SK-N-SH treated with all-trans-retinoic acid at 6 μM for 48 hours (cell line): ENCODE results near the gene KLRF1.

Source experiments
- ATAC-seq: fragments of 200-7000 bp; cut with Tn5 transposase; 3 replicates; pipeline ENCODE4 v1.9.1; 2020; ENCODE audit warnings: mild to moderate bottlenecking, moderate library complexity
- ARNTL ChIP-seq: fragments of 450-650 bp; formaldehyde crosslinking; IDR thresholded peaks from 2 replicates; pipeline ENCODE4 v1.5.0; 2020; ENCODE audit warnings: low read depth, mild to moderate bottlenecking, moderate library complexity, borderline replicate concordance
- BACH2 ChIP-seq: fragments of 250-450 bp; sonication (Bioruptor Pico); IDR thresholded peaks from 2 replicates; pipeline ENCODE4 v1.9.0; 2021; ENCODE audit warnings: mild to moderate bottlenecking, borderline replicate concordance
- CREB5 ChIP-seq: fragments of 250-450 bp; sonication (Bioruptor Pico); IDR thresholded peaks from 2 replicates; pipeline ENCODE4 v1.5.1; 2020; ENCODE audit warnings: low read depth, mild to moderate bottlenecking, moderate library complexity
- CSDC2 ChIP-seq: fragments of 250-450 bp; sonication (Bioruptor Pico); IDR thresholded peaks from 2 replicates; pipeline ENCODE4 v1.5.0; 2020; ENCODE audit warnings: mild to moderate bottlenecking, moderate library complexity
- ESRRG ChIP-seq: fragments of 250-450 bp; sonication (Bioruptor Pico); IDR thresholded peaks from 2 replicates; pipeline ENCODE4 v1.6.1; 2021; ENCODE audit warnings: mild to moderate bottlenecking
- GLIS3 ChIP-seq: fragments of 250-450 bp; sonication (Bioruptor Pico); IDR thresholded peaks from 2 replicates; pipeline ENCODE4 v1.5.0; 2020; ENCODE audit warnings: mild to moderate bottlenecking, moderate library complexity
- ISL1 ChIP-seq: fragments of 250-450 bp; sonication (Bioruptor Pico); IDR thresholded peaks from 2 replicates; pipeline ENCODE4 v2.1.2; 2022; ENCODE audit warnings: mild to moderate bottlenecking, moderate library complexity
- OSR1 ChIP-seq: fragments of 250-450 bp; sonication (Bioruptor Pico); IDR thresholded peaks from 2 replicates; pipeline ENCODE4 v1.8.0; 2022; ENCODE audit warnings: moderate library complexity, mild to moderate bottlenecking, inconsistent platforms
- PATZ1 ChIP-seq: fragments of 250-450 bp; sonication (Bioruptor Pico); IDR thresholded peaks from 2 replicates; pipeline ENCODE4 v1.8.0; 2020; ENCODE audit warnings: mild to moderate bottlenecking, moderate library complexity, borderline replicate concordance
- PPARA ChIP-seq: fragments of 250-450 bp; sonication (Bioruptor Pico); IDR thresholded peaks from 2 replicates; pipeline ENCODE4 v1.5.0; 2020; ENCODE audit warnings: mild to moderate bottlenecking, borderline replicate concordance
- SNAI2 ChIP-seq: fragments of 250-450 bp; sonication (Bioruptor Pico); IDR thresholded peaks from 2 replicates; pipeline ENCODE4 v1.5.0; 2020; ENCODE audit warnings: mild to moderate bottlenecking, moderate library complexity
- TCF4 ChIP-seq: fragments of 250-450 bp; sonication (Bioruptor Pico); IDR thresholded peaks from 2 replicates; pipeline ENCODE4 v1.8.0; 2021; ENCODE audit warnings: mild to moderate bottlenecking, moderate library complexity, borderline replicate concordance
- TOX ChIP-seq: fragments of 250-450 bp; sonication (Bioruptor Pico); IDR thresholded peaks from 2 replicates; pipeline ENCODE4 v1.8.0; 2021; ENCODE audit warnings: mild to moderate bottlenecking, moderate library complexity, borderline replicate concordance
- ZFP30 ChIP-seq: fragments of 450-650 bp; formaldehyde crosslinking; IDR thresholded peaks from 2 replicates; pipeline ENCODE4 v1.5.0; 2022; ENCODE audit warnings: mild to moderate bottlenecking, moderate library complexity
- ZNF565 ChIP-seq: fragments of 450-650 bp; formaldehyde crosslinking; conservative IDR thresholded peaks from 2 replicates; pipeline ENCODE4 v1.5.0; 2020; ENCODE audit warnings: low read depth, mild to moderate bottlenecking, moderate library complexity
- ZNF70 ChIP-seq: fragments of 450-650 bp; formaldehyde crosslinking; IDR thresholded peaks from 2 replicates; pipeline ENCODE4 v1.5.0; 2020; ENCODE audit warnings: mild to moderate bottlenecking, moderate library complexity
- ZNF8 ChIP-seq: fragments of 450-650 bp; formaldehyde crosslinking; IDR thresholded peaks from 2 replicates; pipeline ENCODE4 v1.5.0; 2020; ENCODE audit warnings: mild to moderate bottlenecking, moderate library complexity
- TF ChIP-seq, protein P1 (sequence below): fragments of 250-450 bp; sonication (Bioruptor Pico); IDR thresholded peaks from 2 replicates; pipeline ENCODE4 v1.8.0; 2021; ENCODE audit warnings: low read depth, mild to moderate bottlenecking, moderate library complexity, borderline replicate concordance
- TF ChIP-seq, protein P2 (sequence below): fragments of 250-450 bp; sonication (Bioruptor Pico); IDR thresholded peaks from 2 replicates; pipeline ENCODE4 v1.5.0; 2020; ENCODE audit warnings: mild to moderate bottlenecking, moderate library complexity
- TF ChIP-seq, protein P3 (sequence below): fragments of 250-450 bp; sonication (Bioruptor Pico); IDR thresholded peaks from 2 replicates; pipeline ENCODE4 v1.5.1; 2021; ENCODE audit warnings: mild to moderate bottlenecking, moderate library complexity

The KLRF1 gene

GRCh38 chr12:9856894-9857293 lies 29.6 kb downstream of the KLRF1 start (continued):
- TF ChIP-seq, protein P1, sequence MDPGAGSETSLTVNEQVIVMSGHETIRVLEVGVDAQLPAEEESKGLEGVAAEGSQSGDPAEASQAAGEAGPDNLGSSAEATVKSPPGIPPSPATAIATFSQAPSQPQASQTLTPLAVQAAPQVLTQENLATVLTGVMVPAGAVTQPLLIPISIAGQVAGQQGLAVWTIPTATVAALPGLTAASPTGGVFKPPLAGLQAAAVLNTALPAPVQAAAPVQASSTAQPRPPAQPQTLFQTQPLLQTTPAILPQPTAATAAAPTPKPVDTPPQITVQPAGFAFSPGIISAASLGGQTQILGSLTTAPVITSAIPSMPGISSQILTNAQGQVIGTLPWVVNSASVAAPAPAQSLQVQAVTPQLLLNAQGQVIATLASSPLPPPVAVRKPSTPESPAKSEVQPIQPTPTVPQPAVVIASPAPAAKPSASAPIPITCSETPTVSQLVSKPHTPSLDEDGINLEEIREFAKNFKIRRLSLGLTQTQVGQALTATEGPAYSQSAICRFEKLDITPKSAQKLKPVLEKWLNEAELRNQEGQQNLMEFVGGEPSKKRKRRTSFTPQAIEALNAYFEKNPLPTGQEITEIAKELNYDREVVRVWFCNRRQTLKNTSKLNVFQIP (CRISPR knock-in tag): no peak
- TF ChIP-seq PATZ1 (CRISPR knock-in tag): no peak
- TF ChIP-seq GLIS3 (CRISPR knock-in tag): no peak

- ATAC-seq: no peak
- TF ChIP-seq SNAI2 (CRISPR knock-in tag): no peak
- no peak for TF ChIP-seq ZFP30
- TF ChIP-seq PPARA (CRISPR knock-in tag): no peak
- TF ChIP-seq ARNTL (CRISPR knock-in tag): no peak
- no peak for TF ChIP-seq TOX (CRISPR knock-in tag)
- no peak for TF ChIP-seq GLIS3 (CRISPR knock-in tag)
- TF ChIP-seq, protein P2, sequence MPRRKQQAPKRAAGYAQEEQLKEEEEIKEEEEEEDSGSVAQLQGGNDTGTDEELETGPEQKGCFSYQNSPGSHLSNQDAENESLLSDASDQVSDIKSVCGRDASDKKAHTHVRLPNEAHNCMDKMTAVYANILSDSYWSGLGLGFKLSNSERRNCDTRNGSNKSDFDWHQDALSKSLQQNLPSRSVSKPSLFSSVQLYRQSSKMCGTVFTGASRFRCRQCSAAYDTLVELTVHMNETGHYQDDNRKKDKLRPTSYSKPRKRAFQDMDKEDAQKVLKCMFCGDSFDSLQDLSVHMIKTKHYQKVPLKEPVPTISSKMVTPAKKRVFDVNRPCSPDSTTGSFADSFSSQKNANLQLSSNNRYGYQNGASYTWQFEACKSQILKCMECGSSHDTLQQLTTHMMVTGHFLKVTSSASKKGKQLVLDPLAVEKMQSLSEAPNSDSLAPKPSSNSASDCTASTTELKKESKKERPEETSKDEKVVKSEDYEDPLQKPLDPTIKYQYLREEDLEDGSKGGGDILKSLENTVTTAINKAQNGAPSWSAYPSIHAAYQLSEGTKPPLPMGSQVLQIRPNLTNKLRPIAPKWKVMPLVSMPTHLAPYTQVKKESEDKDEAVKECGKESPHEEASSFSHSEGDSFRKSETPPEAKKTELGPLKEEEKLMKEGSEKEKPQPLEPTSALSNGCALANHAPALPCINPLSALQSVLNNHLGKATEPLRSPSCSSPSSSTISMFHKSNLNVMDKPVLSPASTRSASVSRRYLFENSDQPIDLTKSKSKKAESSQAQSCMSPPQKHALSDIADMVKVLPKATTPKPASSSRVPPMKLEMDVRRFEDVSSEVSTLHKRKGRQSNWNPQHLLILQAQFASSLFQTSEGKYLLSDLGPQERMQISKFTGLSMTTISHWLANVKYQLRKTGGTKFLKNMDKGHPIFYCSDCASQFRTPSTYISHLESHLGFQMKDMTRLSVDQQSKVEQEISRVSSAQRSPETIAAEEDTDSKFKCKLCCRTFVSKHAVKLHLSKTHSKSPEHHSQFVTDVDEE (CRISPR knock-in tag): no peak
- no peak for TF ChIP-seq ZNF565 (CRISPR knock-in tag)
- TF ChIP-seq, protein P3, sequence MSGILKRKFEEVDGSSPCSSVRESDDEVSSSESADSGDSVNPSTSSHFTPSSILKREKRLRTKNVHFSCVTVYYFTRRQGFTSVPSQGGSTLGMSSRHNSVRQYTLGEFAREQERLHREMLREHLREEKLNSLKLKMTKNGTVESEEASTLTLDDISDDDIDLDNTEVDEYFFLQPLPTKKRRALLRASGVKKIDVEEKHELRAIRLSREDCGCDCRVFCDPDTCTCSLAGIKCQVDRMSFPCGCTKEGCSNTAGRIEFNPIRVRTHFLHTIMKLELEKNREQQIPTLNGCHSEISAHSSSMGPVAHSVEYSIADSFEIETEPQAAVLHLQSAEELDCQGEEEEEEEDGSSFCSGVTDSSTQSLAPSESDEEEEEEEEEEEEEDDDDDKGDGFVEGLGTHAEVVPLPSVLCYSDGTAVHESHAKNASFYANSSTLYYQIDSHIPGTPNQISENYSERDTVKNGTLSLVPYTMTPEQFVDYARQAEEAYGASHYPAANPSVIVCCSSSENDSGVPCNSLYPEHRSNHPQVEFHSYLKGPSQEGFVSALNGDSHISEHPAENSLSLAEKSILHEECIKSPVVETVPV (CRISPR knock-in tag): no peak
- TF ChIP-seq ZNF8: no peak
- no peak for TF ChIP-seq ESRRG (CRISPR knock-in tag)
- TF ChIP-seq OSR1 (CRISPR knock-in tag): no peak
- no peak for TF ChIP-seq TCF4 (CRISPR knock-in tag)
- no peak for TF ChIP-seq ISL1 (CRISPR knock-in tag)
- no peak for TF ChIP-seq PATZ1 (CRISPR knock-in tag)
- no peak for TF ChIP-seq ZNF70
- no peak for TF ChIP-seq BACH2 (CRISPR knock-in tag)
- no peak for TF ChIP-seq CSDC2 (CRISPR knock-in tag)
- TF ChIP-seq CREB5 (CRISPR knock-in tag): no peak
These were observed 30.9 kb downstream of the KLRF1 start for GRCh38 chr12:9858135-9858534.
